T-helper 17 cell (primary cell): ENCODE results near the gene PPP1R12B. TPM values are rescaled to one million over a fixed set of nuclear protein-coding genes. Genes with fewer than 3 reads are reported as not detected.
A peak's percentile ranks its signal among the peaks of the same experiment; 100 is the strongest.
"Not testable (repeated sequence)": the region's sequence is repeated elsewhere in the genome, so short reads cannot be mapped to it uniquely, and the experiment has no call there.

Experiments used
- ATAC-seq: fragments of 150-1000 bp; cut with Tn5 transposase; 2 replicates; pipeline ENCODE4 v1.10.0; 2021; ENCODE audit warnings: mild to moderate bottlenecking, moderate library complexity
- DNase-seq, 3 donors: peaks; one replicate each; pipeline versions ENCODE4 v3.0.0 to v3.0.0-alpha.2; 2020 to 2021
- H3K9me3 ChIP-seq: one replicate; pipeline ENCODE4 v1.7.0; 2013; ENCODE audit warnings: low read length, mild to moderate bottlenecking; ENCODE audit not compliant: control insufficient read depth, poor library complexity, severe bottlenecking
- H3K27ac Mint-ChIP-seq: one replicate; pipeline ENCODE4 v1.8.0; 2022; ENCODE audit warnings: mild to moderate bottlenecking, moderate library complexity, mixed read lengths
- H3K27me3 Mint-ChIP-seq: one replicate; pipeline ENCODE4 v1.8.0; 2022; ENCODE audit warnings: mixed read lengths
- H3K36me3 Mint-ChIP-seq: one replicate; pipeline ENCODE4 v1.8.0; 2022; ENCODE audit warnings: low read depth, mixed read lengths
- H3K4me1 Mint-ChIP-seq: one replicate; pipeline ENCODE4 v1.8.0; 2022; ENCODE audit warnings: mild to moderate bottlenecking, mixed read lengths
- H3K4me3 Mint-ChIP-seq: one replicate; pipeline ENCODE4 v1.8.0; 2022; ENCODE audit warnings: mild to moderate bottlenecking, moderate library complexity, mixed read lengths
- total RNA-seq, 4 donors: library from RNA in 2 of 4; stranded (reverse) in 2 of 4; gene quantifications; one replicate each; pipeline ENCODE4 v1.2.3 and lab custom pipeline; 2022 to 2026

The PPP1R12B gene
- total RNA-seq, 2 donors from 2014 or later = 28.6 to 30.4 TPM

DNA sequence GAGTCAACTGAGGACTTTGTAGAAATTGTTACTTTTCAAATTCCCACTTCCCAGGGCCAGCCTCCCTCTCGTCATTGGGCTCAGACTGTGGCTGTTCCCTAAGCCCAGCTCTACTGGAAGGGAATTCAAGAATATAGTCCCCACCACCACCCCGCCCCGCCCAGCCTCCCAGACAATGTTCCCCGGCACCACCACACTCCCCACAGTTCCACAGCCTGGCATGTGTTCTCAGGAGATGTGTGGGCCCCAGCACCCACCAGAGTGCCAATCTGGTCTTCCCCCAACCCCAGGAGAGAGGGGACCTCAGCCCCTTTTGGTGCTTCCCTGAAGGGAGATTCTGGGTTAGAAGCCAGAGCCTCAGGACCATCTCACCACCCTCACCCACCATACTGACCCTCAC lies 241.6 kb downstream of the PPP1R12B start:
- H3K9me3 ChIP-seq = no peaks in the 10 kb centered on the region
- peaks cover 8% of the 10 kb centered on the region for H3K36me3 Mint-ChIP-seq
- H3K27ac Mint-ChIP-seq = no peak overlapping the region
- peaks cover 8% of the 10 kb centered on the region for H3K4me1 Mint-ChIP-seq
- ATAC-seq = no peak
- DNase-seq = no peak
- H3K4me3 Mint-ChIP-seq = no peak overlapping the region
- H3K27me3 Mint-ChIP-seq = no peaks in the 10 kb centered on the region

DNA sequence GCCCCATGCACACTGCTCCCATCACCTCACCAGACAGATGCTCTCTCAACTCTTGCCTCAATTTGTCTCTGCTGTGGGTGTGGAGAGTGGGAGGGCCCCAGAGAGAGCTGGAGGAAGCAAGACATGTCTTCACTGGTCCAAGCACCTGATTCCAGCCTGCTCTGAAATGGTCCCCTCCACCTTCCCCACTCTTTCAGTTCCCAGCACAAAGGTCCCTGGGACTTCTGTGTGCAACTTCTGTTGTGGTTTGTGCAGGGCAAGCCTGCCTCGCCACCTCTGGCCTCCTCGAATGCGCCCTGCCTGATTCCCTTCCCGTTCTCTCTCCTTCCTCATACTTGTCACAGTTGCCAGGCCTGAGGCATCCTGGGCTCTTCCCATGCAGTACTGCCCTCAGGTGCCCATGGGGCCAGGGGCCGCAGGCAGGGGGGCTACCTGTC lies 242.5 kb downstream of the PPP1R12B start:
- Mint-ChIP-seq H3K36me3 (peaks cover 8% of the 10 kb centered on the region), H3K27me3 (no peaks in the 10 kb centered on the region), H3K4me3 (peak overlapping the region; percentile 61), H3K4me1 (peaks cover 7% of the 10 kb centered on the region), H3K27ac (peak overlapping the region; percentile 63)
- no peaks in the 10 kb centered on the region for H3K9me3 ChIP-seq
- DNase-seq (no peak), ATAC-seq (no peak)

GRCh38 chr1:202591515-202591914 lies 243.0 kb downstream of the PPP1R12B start:
- Mint-ChIP-seq H3K27ac (peak overlapping the region; percentile 63), H3K4me3 (no peak overlapping the region), H3K27me3 (no peaks in the 10 kb centered on the region), H3K4me1 (peaks cover 6% of the 10 kb centered on the region), H3K36me3 (peaks cover 8% of the 10 kb centered on the region)
- ATAC-seq (no peak), DNase-seq (no peak)
- no peaks in the 10 kb centered on the region for H3K9me3 ChIP-seq

DNA sequence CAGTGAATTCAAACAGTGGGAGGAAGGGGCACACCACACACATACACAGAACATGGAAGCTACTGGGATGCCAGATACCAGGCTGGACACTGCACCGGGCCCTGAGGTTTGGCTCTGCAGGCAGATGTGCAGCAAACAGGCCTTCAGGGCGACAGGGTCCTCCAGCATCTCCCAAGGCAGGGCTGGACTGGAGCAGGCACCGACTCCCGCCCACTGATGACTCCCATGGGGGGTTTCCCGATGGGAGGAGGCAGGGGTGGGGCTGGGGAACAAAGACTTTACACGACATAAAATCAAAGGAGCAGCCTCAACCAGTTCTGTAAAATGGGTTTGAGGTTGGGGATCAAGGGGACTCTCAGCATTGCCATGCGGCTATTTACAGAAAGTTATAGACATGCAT lies 243.6 kb downstream of the PPP1R12B start:
- Mint-ChIP-seq H3K27ac (no peak overlapping the region), H3K36me3 (peaks cover 10% of the 10 kb centered on the region), H3K4me3 (no peak overlapping the region), H3K4me1 (peaks cover 6% of the 10 kb centered on the region), H3K27me3 (no peaks in the 10 kb centered on the region)
- ATAC-seq (no peak), DNase-seq (no peak)
- no peaks in the 10 kb centered on the region for H3K9me3 ChIP-seq

GRCh38 chr1:202593845-202594244 lies 245.3 kb downstream of the PPP1R12B start:
- H3K4me3 Mint-ChIP-seq = no peak overlapping the region
- DNase-seq (no peak), ATAC-seq (no peak)
- H3K27me3 Mint-ChIP-seq = no peaks in the 10 kb centered on the region
- H3K9me3 ChIP-seq = no peaks in the 10 kb centered on the region
- H3K36me3 Mint-ChIP-seq = peaks cover 13% of the 10 kb centered on the region
- H3K27ac Mint-ChIP-seq = no peak overlapping the region
- H3K4me1 Mint-ChIP-seq = peaks cover 6% of the 10 kb centered on the region

GRCh38 chr1:202596638-202597037 lies 248.1 kb downstream of the PPP1R12B start:
- ATAC-seq (no peak), DNase-seq (no peak)
- no peaks in the 10 kb centered on the region for H3K4me1 Mint-ChIP-seq
- no peaks in the 10 kb centered on the region for H3K9me3 ChIP-seq
- H3K36me3 Mint-ChIP-seq = peaks cover 13% of the 10 kb centered on the region
- no peaks in the 10 kb centered on the region for H3K27me3 Mint-ChIP-seq
- H3K4me3 Mint-ChIP-seq = no peak overlapping the region
- H3K27ac Mint-ChIP-seq = no peak overlapping the region

DNA sequence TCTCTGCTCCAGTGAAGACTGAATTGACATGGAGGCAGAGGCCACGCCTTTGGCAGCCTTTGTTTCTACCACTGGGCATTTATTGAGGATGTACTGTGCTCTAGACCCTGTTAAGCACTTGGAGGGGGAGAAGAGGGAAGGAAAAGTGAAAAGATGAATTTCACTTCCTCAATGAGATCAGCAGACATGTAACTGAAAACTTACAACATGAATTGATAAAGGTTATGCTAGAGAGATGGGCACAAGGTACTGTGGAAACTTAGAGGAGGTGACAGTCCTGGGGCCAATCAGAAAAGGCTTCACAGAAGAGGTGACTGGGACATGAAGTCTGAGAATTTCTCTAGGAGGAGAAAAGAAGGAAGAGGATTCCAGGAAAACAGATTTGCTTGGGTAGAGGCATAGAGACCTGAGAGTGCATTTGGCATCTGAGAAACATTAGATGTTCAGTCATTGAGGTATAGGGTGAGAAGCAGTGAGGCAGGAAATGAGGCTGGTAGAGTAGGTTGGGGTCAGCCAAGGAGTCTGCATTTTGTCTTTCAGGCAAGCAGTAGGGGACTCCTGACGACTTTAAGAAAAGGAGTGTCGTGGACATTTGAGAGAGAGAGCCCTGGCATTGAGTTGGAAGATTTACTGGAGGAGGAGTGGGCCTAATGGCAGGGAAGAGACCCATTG lies 248.7 kb downstream of the PPP1R12B start:
- Mint-ChIP-seq H3K4me1 (peaks cover 2% of the 10 kb centered on the region), H3K4me3 (no peak overlapping the region), H3K36me3 (peaks cover 13% of the 10 kb centered on the region), H3K27me3 (no peaks in the 10 kb centered on the region), H3K27ac (no peak overlapping the region)
- no peak for DNase-seq
- H3K9me3 ChIP-seq = no peaks in the 10 kb centered on the region
- ATAC-seq = no peak

DNA sequence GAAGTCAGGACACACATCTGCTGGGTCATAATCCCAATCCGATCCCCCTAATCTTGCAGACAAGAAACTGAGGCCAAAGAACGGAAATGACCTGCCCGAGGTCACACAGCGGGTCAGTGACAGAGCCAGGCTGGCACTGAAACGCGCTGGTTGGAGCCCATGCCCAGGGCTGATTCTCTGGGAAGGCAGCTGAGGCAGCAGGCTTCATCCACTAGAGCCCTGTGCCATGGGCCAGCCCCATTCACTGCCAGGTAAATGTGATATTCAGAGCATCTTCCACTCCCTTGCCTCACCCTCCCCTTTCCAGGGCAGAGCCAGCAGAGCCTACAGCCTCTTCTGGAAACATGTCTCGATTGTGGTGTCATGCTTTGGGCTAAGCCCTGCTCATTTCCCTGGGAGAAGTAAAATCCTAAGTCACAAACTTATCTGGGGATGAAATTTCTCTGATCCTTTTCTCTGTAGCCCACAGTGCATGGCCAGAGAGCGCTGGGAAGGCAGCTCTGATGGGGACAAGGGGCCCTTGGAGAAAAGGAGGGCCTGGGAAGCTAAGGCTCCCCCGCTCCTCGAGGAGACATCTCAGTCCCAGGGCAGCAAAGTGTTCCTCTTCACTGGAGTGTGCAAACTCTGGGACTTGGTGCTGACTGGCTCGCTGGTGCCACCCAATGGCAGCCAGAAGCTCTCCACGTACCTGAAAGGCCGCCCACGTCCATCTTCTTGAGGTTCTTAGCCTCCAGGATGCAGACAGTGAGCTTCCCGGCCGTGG lies 251.4 kb downstream of the PPP1R12B start:
- peaks cover 10% of the 10 kb centered on the region for H3K36me3 Mint-ChIP-seq
- H3K27me3 Mint-ChIP-seq = no peaks in the 10 kb centered on the region
- peaks cover 2% of the 10 kb centered on the region for H3K4me1 Mint-ChIP-seq
- no peaks in the 10 kb centered on the region for H3K9me3 ChIP-seq
- H3K27ac Mint-ChIP-seq = peak overlapping the region; percentile 11
- no peak for DNase-seq
- ATAC-seq = peak; percentile 33
- H3K4me3 Mint-ChIP-seq = no peak overlapping the region

DNA sequence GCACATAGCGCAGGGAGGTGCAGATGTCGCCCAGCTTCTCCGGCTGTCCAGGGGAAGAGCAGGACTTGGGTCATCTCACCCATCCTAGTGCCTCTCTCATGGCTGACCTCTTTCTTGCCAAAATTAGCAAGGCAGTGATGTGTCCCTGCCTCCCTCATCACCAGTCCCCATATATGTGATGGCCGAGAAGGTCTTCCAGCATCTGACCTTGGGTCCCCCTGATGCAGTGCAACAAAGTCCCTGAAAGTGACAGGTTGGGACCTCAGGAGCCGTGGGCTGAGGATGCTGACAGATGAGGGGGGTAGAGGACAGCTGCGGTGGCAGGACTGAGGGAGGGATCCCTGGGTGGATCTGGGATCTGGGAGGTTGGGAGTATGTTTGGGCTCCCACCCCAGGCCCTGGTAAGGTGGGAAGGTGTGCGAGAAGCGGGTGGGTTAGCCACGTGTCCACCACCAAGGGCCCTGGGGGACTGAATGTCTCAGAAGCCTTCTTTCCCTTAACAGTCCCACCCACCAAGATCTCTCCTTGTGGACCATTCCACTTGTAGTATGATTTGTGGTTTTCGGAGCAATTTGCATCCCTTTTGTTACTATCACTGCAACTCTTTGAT lies 252.0 kb downstream of the PPP1R12B start:
- Mint-ChIP-seq H3K27me3 (no peaks in the 10 kb centered on the region), H3K27ac (peak overlapping the region; percentile 11), H3K4me3 (no peak overlapping the region), H3K4me1 (peaks cover 2% of the 10 kb centered on the region), H3K36me3 (peaks cover 9% of the 10 kb centered on the region)
- H3K9me3 ChIP-seq = no peaks in the 10 kb centered on the region
- no peak for DNase-seq
- ATAC-seq = no peak

DNA sequence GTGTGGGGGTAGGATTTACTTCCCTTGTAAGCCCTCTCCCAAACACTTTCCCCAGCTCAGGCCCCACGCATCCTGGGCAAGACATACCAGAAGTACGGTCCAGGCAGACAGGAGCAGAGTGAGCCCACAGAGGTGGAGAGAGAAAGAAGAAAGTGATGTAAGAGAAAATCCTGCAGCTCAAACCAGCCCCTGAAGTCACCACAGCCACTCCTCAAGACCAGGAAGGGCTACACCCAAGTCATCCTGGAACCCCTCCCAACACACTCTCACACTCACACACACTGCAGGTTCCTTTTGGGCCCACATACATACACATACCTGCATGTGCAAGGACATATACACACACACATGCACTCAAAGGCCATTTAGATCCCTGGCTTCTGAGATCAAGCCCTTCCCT lies 254.9 kb downstream of the PPP1R12B start:
- DNase-seq (no peak), ATAC-seq (no peak)
- Mint-ChIP-seq H3K4me1 (peaks cover 2% of the 10 kb centered on the region), H3K27me3 (no peaks in the 10 kb centered on the region), H3K36me3 (peaks cover 7% of the 10 kb centered on the region), H3K27ac (no peak overlapping the region), H3K4me3 (no peak overlapping the region)
- no peaks in the 10 kb centered on the region for H3K9me3 ChIP-seq

GRCh38 chr1:202605515-202605914 lies 257.0 kb downstream of the PPP1R12B start:
- H3K27me3 Mint-ChIP-seq = no peaks in the 10 kb centered on the region
- peaks cover 7% of the 10 kb centered on the region for H3K36me3 Mint-ChIP-seq
- H3K27ac Mint-ChIP-seq = no peak overlapping the region
- DNase-seq (no peak), ATAC-seq (no peak)
- H3K4me1 Mint-ChIP-seq = peaks cover 2% of the 10 kb centered on the region
- no peaks in the 10 kb centered on the region for H3K9me3 ChIP-seq
- H3K4me3 Mint-ChIP-seq = no peak overlapping the region

GRCh38 chr1:202612036-202612435 lies 263.5 kb downstream of the PPP1R12B start:
- ATAC-seq, H3K27ac Mint-ChIP-seq, H3K4me3 Mint-ChIP-seq, H3K9me3 ChIP-seq, H3K36me3 Mint-ChIP-seq, DNase-seq: not testable (repeated sequence)
- Mint-ChIP-seq H3K4me1 (peaks cover 20% of the 10 kb centered on the region), H3K27me3 (peaks cover 33% of the 10 kb centered on the region)

DNA sequence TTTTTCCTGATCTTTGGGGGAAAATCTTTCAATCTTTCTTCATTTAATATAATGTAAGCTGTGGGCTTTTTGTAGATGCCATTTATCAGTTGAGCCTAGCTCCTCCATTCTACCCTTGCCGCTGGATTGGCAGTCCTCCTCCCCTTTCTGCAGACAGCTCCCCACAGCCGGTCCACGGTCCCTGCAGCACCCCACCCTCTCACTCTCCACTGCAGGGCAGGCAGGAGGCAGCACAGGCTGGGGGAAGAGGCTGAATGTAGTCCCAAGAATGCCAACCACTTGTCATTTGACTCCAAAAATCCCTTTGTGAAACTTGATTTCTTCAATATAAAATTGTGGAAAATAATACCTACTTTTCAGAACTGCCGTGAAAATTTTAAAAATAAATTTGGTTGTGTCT lies 265.1 kb downstream of the PPP1R12B start:
- no peaks in the 10 kb centered on the region for H3K9me3 ChIP-seq
- Mint-ChIP-seq H3K4me1 (peaks cover 20% of the 10 kb centered on the region), H3K27ac (no peak overlapping the region), H3K4me3 (no peak overlapping the region), H3K36me3 (peaks cover 12% of the 10 kb centered on the region), H3K27me3 (peaks cover 44% of the 10 kb centered on the region)
- DNase-seq (no peak), ATAC-seq (no peak)
